Measurements from ENCODE around the gene TPCN1. TPM values are rescaled to one million over a fixed set of nuclear protein-coding genes. Genes with fewer than 3 reads are reported as not detected.

The TPCN1 gene
- total RNA-seq, 4 donors from 2014 or later: 15.5 to 48.8 (median 34.5) TPM

GRCh38 chr12:113325916-113326315 lies 104.7 kb downstream of the TPCN1 start:
- TF ChIP-seq, protein P1, sequence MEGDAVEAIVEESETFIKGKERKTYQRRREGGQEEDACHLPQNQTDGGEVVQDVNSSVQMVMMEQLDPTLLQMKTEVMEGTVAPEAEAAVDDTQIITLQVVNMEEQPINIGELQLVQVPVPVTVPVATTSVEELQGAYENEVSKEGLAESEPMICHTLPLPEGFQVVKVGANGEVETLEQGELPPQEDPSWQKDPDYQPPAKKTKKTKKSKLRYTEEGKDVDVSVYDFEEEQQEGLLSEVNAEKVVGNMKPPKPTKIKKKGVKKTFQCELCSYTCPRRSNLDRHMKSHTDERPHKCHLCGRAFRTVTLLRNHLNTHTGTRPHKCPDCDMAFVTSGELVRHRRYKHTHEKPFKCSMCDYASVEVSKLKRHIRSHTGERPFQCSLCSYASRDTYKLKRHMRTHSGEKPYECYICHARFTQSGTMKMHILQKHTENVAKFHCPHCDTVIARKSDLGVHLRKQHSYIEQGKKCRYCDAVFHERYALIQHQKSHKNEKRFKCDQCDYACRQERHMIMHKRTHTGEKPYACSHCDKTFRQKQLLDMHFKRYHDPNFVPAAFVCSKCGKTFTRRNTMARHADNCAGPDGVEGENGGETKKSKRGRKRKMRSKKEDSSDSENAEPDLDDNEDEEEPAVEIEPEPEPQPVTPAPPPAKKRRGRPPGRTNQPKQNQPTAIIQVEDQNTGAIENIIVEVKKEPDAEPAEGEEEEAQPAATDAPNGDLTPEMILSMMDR (IDR thresholded peaks at IDR 0.05): no peak
- TF ChIP-seq POLR2A (IDR thresholded peaks at IDR 0.05): no peak

DNA sequence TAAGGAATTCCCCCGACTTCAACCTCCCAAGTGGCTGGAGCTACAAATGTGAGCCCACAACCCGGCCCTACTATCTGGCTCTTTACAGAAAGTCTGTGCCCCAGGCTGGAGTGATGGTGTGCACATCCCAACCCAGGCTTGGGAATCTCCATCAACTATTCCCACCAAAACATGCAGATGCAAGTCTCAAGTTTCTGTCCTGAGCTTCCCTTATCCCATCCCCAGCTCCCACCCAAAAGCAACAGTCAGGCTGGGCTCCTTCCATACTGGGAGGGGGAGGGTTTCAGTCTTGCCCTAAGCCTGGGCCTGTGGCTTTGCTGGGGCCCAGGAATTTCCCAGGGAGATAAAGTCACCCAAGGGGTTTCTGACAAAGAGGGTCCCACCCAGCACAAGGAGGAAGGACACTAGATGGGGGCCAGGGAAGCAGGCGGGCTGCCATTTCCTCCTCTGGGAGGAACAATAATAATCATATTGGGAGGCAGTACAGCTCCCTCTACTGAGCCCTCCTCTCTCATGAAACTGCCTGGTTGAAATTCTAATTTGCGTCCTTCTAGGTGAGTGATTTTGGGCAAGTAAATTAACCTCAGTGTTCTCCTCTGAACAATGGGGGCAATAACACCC lies 105.6 kb downstream of the TPCN1 start:
- intact Hi-C loops (cut with DNase I): no loop called here
- H3K4me3 ChIP-seq: no peak overlapping the region
- H3K9me3 ChIP-seq: no peaks in the 10 kb centered on the region
- peak overlapping the region in 3 of 4 donors; percentile 31 to 53 (median 52) for H3K27ac ChIP-seq
- no peak for DNase-seq
- no peaks in the 10 kb centered on the region for H3K27me3 ChIP-seq
- peaks cover under 1 to 70% (median 5%) of the 10 kb centered on the region in 3 donors for H3K36me3 ChIP-seq
- peaks cover 0 to 24% (median 13%) of the 10 kb centered on the region in 3 donors for H3K4me1 ChIP-seq
- TF ChIP-seq, protein P1 (IDR thresholded peaks at IDR 0.05): no peak
- TF ChIP-seq POLR2A (IDR thresholded peaks at IDR 0.05): no peak
- WGBS, 2 donors: 68 to 83% methylated on average over 3 to 4 of the region's 4 CpGs

More at GRCh38 chr12:113325916-113326315, 104.7 kb downstream of the TPCN1 start:
- WGBS, 2 donors: 62 to 76% methylated on average over 3 of the region's 3 CpGs
- Histone ChIP-seq H3K9me3 (no peaks in the 10 kb centered on the region), H3K36me3 (peaks cover 0 to 70% (median 5%) of the 10 kb centered on the region in 3 donors), H3K27me3 (no peaks in the 10 kb centered on the region), H3K27ac (peak overlapping the region in 3 of 4 donors; percentile 1 to 53 (median 31)), H3K4me3 (no peak overlapping the region), H3K4me1 (peaks cover 0 to 23% (median 13%) of the 10 kb centered on the region in 3 donors)
- DNase-seq: no peak
- intact Hi-C loops (cut with DNase I): no loop called here

DNA sequence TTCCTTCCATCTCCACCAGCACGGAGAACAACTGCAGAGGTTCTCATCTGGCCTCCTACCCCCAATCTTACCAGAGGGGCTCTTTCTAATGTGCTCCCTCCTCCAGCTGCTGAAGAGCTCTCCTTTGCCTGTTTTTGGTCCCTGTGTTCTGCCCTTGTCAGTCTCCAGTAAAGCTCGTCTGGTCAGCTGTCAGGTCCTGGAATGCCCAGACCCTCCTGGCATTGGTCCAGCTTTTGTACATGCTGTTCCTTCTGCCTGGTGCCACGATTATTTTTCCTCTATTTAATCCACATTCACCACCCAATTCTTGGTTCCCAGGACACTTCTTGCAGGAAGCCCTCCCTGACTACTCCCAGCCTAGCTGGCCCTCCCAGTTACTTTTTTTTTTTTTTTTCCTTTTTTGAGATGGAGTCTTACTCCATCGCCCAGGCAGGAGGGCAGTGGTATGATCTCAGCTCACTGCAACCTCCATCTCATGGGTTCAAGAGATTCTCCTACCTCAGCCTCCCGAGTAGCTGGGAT lies 107.2 kb downstream of the TPCN1 start:
- H3K36me3 ChIP-seq: peaks cover 0 to 67% (median 5%) of the 10 kb centered on the region in 3 donors
- H3K27ac ChIP-seq: peak overlapping the region in 1 of 4 donors; percentile 6
- WGBS, 2 donors: 81 to 83% methylated on average over 5 of the region's 5 CpGs
- H3K4me1 ChIP-seq: peaks cover 3 to 39% (median 20%) of the 10 kb centered on the region in 3 donors
- intact Hi-C loops (cut with DNase I): no loop called here
- no peak for DNase-seq
- no peak overlapping the region for H3K4me3 ChIP-seq
- H3K27me3 ChIP-seq: no peaks in the 10 kb centered on the region
- TF ChIP-seq, protein P1 (IDR thresholded peaks at IDR 0.05): no peak
- TF ChIP-seq POLR2A (IDR thresholded peaks at IDR 0.05): no peak
- H3K9me3 ChIP-seq: no peaks in the 10 kb centered on the region

GRCh38 chr12:113329022-113329790 lies 107.9 kb downstream of the TPCN1 start:
- no peak for TF ChIP-seq POLR2A (IDR thresholded peaks at IDR 0.05)
- TF ChIP-seq, protein P1 (IDR thresholded peaks at IDR 0.05): no peak
- H3K9me3 ChIP-seq: no peaks in the 10 kb centered on the region
- DNase-seq: no peak
- no peak overlapping the region for H3K4me3 ChIP-seq
- WGBS, 2 donors: 75 to 93% methylated on average over 5 to 7 of the region's 9 CpGs
- H3K27ac ChIP-seq: peak overlapping the region in 2 of 4 donors; percentile 6 to 39
- H3K36me3 ChIP-seq: peaks cover 0 to 66% (median 5%) of the 10 kb centered on the region in 3 donors
- no peaks in the 10 kb centered on the region for H3K27me3 ChIP-seq
- peaks cover 7 to 47% (median 24%) of the 10 kb centered on the region in 3 donors for H3K4me1 ChIP-seq
- intact Hi-C loops (cut with DNase I): no loop called here
